H9 (cell line): ENCODE measurements around the gene TRAPPC8. TPM values are rescaled to one million over a fixed set of nuclear protein-coding genes. Genes with fewer than 3 reads are reported as not detected.

ENCODE experiments used
- DNase-seq: peaks from one replicate; pipeline ENCODE4 v3.0.0-alpha.2; 2017
- H2AFZ ChIP-seq: one replicate; pipeline ENCODE4 v1.6.1; 2013; ENCODE audit warnings: mild to moderate bottlenecking, low read length, control low read depth, moderate library complexity
- H2AK5ac ChIP-seq: 2 replicates; pipeline ENCODE4 v1.6.1; 2013; ENCODE audit warnings: low read length, control low read depth, mixed read lengths; ENCODE audit not compliant: insufficient read length
- H2BK120ac ChIP-seq: one replicate; pipeline ENCODE4 v1.6.1; 2013; ENCODE audit warnings: low read depth, mild to moderate bottlenecking, low read length, control low read depth, inconsistent platforms; ENCODE audit not compliant: poor library complexity, severe bottlenecking
- H2BK12ac ChIP-seq: 2 replicates; pipeline ENCODE4 v1.6.1; 2013; ENCODE audit warnings: low read length, control low read depth, mixed read lengths, low read depth; ENCODE audit not compliant: insufficient read length
- H2BK15ac ChIP-seq: 2 replicates; pipeline ENCODE4 v1.6.1; 2013; ENCODE audit warnings: low read depth, low read length, control low read depth
- H2BK20ac ChIP-seq: one replicate; pipeline ENCODE4 v1.6.1; 2013; ENCODE audit warnings: low read depth, mild to moderate bottlenecking, low read length, control low read depth, inconsistent platforms; ENCODE audit not compliant: poor library complexity, severe bottlenecking
- H2BK5ac ChIP-seq: 2 replicates; pipeline ENCODE4 v1.6.1; 2013; ENCODE audit warnings: low read length, control low read depth, mixed read lengths; ENCODE audit not compliant: insufficient read length
- H3K14ac ChIP-seq: 2 replicates; pipeline ENCODE4 v1.6.1; 2013; ENCODE audit warnings: low read length, control low read depth; ENCODE audit not compliant: insufficient read depth
- H3K18ac ChIP-seq: 2 replicates; pipeline ENCODE4 v1.6.1; 2013; ENCODE audit warnings: low read depth, mild to moderate bottlenecking, mixed read lengths, low read length, control low read depth; ENCODE audit not compliant: insufficient read length
- H3K23ac ChIP-seq: 2 replicates; pipeline ENCODE4 v1.6.1; 2013; ENCODE audit warnings: low read length, control low read depth, mixed read lengths, low read depth; ENCODE audit not compliant: insufficient read length
- H3K23me2 ChIP-seq: 2 replicates; pipeline ENCODE4 v1.6.1; 2013; ENCODE audit warnings: low read depth, mild to moderate bottlenecking, mixed read lengths, low read length, control low read depth; ENCODE audit not compliant: insufficient read length, poor library complexity, severe bottlenecking
- H3K27ac ChIP-seq: 2 replicates; pipeline ENCODE4 v1.5.1; 2013; ENCODE audit warnings: low read length, control low read depth, mixed read lengths, low read depth; ENCODE audit not compliant: insufficient read length
- H3K27me3 ChIP-seq: 2 replicates; pipeline ENCODE4 v1.6.1; 2013; ENCODE audit warnings: low read length, control low read depth, inconsistent platforms; ENCODE audit not compliant: insufficient read depth
- H3K4ac ChIP-seq: 2 replicates; pipeline ENCODE4 v1.6.1; 2013; ENCODE audit warnings: low read depth, mild to moderate bottlenecking, control low read depth, inconsistent platforms, low read length, moderate library complexity
- H3K4me1 ChIP-seq: 2 replicates; pipeline ENCODE4 v1.6.1; 2013; ENCODE audit warnings: low read length, control low read depth, inconsistent platforms; ENCODE audit not compliant: insufficient read depth
- H3K4me2 ChIP-seq: 2 replicates; pipeline ENCODE4 v1.6.1; 2013; ENCODE audit warnings: low read length, control low read depth, mixed read lengths; ENCODE audit not compliant: insufficient read length, insufficient read depth
- H3K56ac ChIP-seq: 2 replicates; pipeline ENCODE4 v1.6.1; 2013; ENCODE audit warnings: low read depth, mild to moderate bottlenecking, mixed read lengths, low read length, control low read depth; ENCODE audit not compliant: insufficient read length
- H3K79me1 ChIP-seq: 2 replicates; pipeline ENCODE4 v1.6.1; 2013; ENCODE audit warnings: low read depth, mild to moderate bottlenecking, moderate library complexity, low read length, control low read depth, inconsistent platforms; ENCODE audit not compliant: insufficient read depth, poor library complexity, severe bottlenecking
- H3K79me2 ChIP-seq: 2 replicates; pipeline ENCODE4 v1.6.1; 2013; ENCODE audit warnings: low read length, control low read depth, inconsistent platforms; ENCODE audit not compliant: insufficient read depth
- H3K9ac ChIP-seq: 2 replicates; pipeline ENCODE4 v1.6.1; 2013; ENCODE audit warnings: low read length, control low read depth, mixed read lengths; ENCODE audit not compliant: insufficient read length; ENCODE audit errors: extremely low read depth
- H3K9me3 ChIP-seq: one replicate; pipeline ENCODE4 v1.6.1; 2013; ENCODE audit warnings: low read depth, low read length, inconsistent platforms; ENCODE audit not compliant: control insufficient read depth
- H3T11ph ChIP-seq: one replicate; pipeline ENCODE4 v1.6.1; 2013; ENCODE audit warnings: mild to moderate bottlenecking, low read length, control low read depth, inconsistent platforms
- H4K20me1 ChIP-seq: one replicate; pipeline ENCODE4 v1.6.1; 2013; ENCODE audit not compliant: control insufficient read depth, insufficient read length, insufficient read depth
- H4K5ac ChIP-seq: 2 replicates; pipeline ENCODE4 v1.6.1; 2013; ENCODE audit warnings: low read depth, mild to moderate bottlenecking, mixed read lengths, low read length, control low read depth; ENCODE audit not compliant: insufficient read length
- H4K8ac ChIP-seq: replicated peaks from 2 replicates; pipeline ENCODE4 v1.6.1; 2013; ENCODE audit warnings: low read length, control low read depth, mixed read lengths, low read depth; ENCODE audit not compliant: insufficient read length
- H4K91ac ChIP-seq: 2 replicates; pipeline ENCODE4 v1.6.1; 2013; ENCODE audit warnings: low read depth, mild to moderate bottlenecking, moderate library complexity, mixed read lengths, low read length, control low read depth; ENCODE audit not compliant: insufficient read length
- H3K27ac Mint-ChIP-seq, 3 experiments: 2 replicates in 2 of 3; 3 replicates in 1 of 3; pipeline ENCODE4 v1.8.0; 2020 to 2021; ENCODE audit warnings: mixed read lengths in 3 of 3, mild to moderate bottlenecking in 1 of 3, moderate library complexity in 1 of 3
- H3K27me3 Mint-ChIP-seq: 2 replicates; pipeline ENCODE4 v1.8.0; 2021; ENCODE audit warnings: low read depth, mild to moderate bottlenecking, moderate library complexity, mixed read lengths
- H3K36me3 Mint-ChIP-seq, 3 experiments: 2 replicates in 2 of 3; 3 replicates in 1 of 3; pipeline ENCODE4 v1.8.0; 2020 to 2021; ENCODE audit warnings: low read depth in 3 of 3, mixed read lengths in 3 of 3; ENCODE audit not compliant: insufficient read depth in 1 of 3
- H3K4me1 Mint-ChIP-seq, 2 experiments: 2 replicates each; pipeline ENCODE4 v1.8.0; 2020; ENCODE audit warnings: mixed read lengths in 2 of 2
- H3K4me3 Mint-ChIP-seq, 2 experiments: 2 replicates in 1 of 2; 3 replicates in 1 of 2; pipeline ENCODE4 v1.8.0; 2020 to 2021; ENCODE audit warnings: mild to moderate bottlenecking in 2 of 2, mixed read lengths in 2 of 2, moderate library complexity in 1 of 2
- H3K9me3 Mint-ChIP-seq, 2 experiments: 2 replicates in 1 of 2; 3 replicates in 1 of 2; pipeline ENCODE4 v1.8.0; 2020; ENCODE audit warnings: mild to moderate bottlenecking in 2 of 2, mixed read lengths in 2 of 2, moderate library complexity in 1 of 2
- whole genome bisulfite sequencing: extraction: QIAGEN DNeasy Blood & Tissue Kit; methylation state at CpG from one replicate; pipeline ENCODE4 v1.1.7; 2013; ENCODE audit warnings: missing lambda C conversion rate, low lambda C conversion rate, mixed read lengths; ENCODE audit not compliant: insufficient read length; ENCODE audit errors: extremely low coverage; 5-methylcytosine and 5-hydroxymethylcytosine counted together
- total RNA-seq: library from RNA; stranded (reverse); gene quantifications from 2 replicates; pipeline ENCODE4 v1.2.1, GENCODE V29; 2021
- TF ChIP-seq, protein P1 (sequence below): fragments of 200-600 bp; sonication (generic); conservative IDR thresholded peaks from 3 replicates; pipeline ENCODE4 v1.8.0; 2021; ENCODE audit warnings: antibody characterized with exemption, mild to moderate bottlenecking

The TRAPPC8 gene
- total RNA-seq, 1 experiment from 2014 or later, result 40.4 TPM

DNA sequence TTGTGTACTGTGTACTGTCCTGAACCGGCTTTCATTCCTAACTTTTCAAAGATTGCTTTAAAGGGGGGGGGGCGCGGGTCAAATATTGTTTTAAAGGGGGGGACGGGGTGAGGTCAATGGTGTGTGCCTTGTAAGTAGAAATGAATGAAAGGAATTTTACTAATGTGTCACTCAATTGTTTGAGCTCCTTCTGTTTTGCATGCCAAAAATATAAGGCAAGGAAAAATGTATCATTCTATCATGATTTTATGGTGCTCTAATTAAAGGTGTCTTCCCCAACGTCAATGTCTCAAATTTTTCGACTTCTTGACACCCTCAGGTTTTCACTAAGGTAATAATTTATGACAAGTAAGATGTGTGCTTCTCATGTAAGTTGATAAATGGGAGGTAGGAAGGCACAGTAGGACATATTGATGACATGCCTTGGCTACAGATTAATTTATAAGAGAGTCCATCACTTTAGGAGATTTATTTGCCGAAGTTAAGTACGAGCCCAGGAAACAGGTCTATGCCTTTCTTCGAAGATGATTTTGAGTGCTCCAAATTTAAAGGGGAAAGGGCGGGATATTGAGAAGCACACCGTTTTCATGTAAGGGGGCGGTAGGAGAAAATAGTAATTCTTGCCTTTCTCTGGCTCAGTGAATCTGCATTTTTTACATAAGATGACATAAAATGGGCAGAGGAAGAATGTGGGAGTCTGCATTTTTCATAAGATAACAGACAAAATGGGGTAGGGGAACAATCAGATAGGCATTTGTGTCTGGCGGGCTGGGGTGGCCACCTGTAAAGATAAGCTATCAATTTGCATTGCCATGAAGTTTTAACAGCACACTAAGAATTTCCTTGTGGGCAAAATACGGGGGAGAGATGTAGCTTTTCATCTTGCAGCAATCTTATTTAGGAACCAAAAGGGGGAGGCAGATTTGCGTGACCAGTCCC is 1.2 kb upstream of the TRAPPC8 start:
- Histone ChIP-seq H3K4me1 (no peaks in the 10 kb centered on the region; the same call in 1 of the 2 replicates), H3K9ac (peak overlapping the region; percentile 68)

More for the DNA sequence above, 1.2 kb upstream of the TRAPPC8 start:
- peak overlapping the region; percentile 99 to 100 for H3K4me3 Mint-ChIP-seq
- no peak overlapping the region for H3K14ac ChIP-seq
- peaks cover 13% of the 10 kb centered on the region for H3K23me2 ChIP-seq
- H4K8ac ChIP-seq, result no peak overlapping the region
- no peak overlapping the region for H3K4ac ChIP-seq
- peaks cover 20% of the 10 kb centered on the region; the same call in 1 of the 2 replicates for H3K79me2 ChIP-seq
- TF ChIP-seq, protein P1, sequence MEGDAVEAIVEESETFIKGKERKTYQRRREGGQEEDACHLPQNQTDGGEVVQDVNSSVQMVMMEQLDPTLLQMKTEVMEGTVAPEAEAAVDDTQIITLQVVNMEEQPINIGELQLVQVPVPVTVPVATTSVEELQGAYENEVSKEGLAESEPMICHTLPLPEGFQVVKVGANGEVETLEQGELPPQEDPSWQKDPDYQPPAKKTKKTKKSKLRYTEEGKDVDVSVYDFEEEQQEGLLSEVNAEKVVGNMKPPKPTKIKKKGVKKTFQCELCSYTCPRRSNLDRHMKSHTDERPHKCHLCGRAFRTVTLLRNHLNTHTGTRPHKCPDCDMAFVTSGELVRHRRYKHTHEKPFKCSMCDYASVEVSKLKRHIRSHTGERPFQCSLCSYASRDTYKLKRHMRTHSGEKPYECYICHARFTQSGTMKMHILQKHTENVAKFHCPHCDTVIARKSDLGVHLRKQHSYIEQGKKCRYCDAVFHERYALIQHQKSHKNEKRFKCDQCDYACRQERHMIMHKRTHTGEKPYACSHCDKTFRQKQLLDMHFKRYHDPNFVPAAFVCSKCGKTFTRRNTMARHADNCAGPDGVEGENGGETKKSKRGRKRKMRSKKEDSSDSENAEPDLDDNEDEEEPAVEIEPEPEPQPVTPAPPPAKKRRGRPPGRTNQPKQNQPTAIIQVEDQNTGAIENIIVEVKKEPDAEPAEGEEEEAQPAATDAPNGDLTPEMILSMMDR, result no peak
- H3K27me3 Mint-ChIP-seq, result no peaks in the 10 kb centered on the region
- peaks cover 12 to 16% of the 10 kb centered on the region in 2 experiments for H3K9me3 Mint-ChIP-seq
- no peak overlapping the region for H2BK5ac ChIP-seq
- peaks cover 2 to 18% (median 7%) of the 10 kb centered on the region in 3 experiments for H3K36me3 Mint-ChIP-seq
- no peak overlapping the region for H2AFZ ChIP-seq
- no peak overlapping the region for H3K18ac ChIP-seq
- H4K5ac ChIP-seq, result no peak overlapping the region
- H4K91ac ChIP-seq, result no peak overlapping the region
- peak overlapping the region; percentile 86 to 96 (median 95); a peak in 6 of 7 replicates for H3K27ac Mint-ChIP-seq
- H3K27me3 ChIP-seq, result no peaks in the 10 kb centered on the region
- H4K20me1 ChIP-seq, result no peaks in the 10 kb centered on the region
- no peak overlapping the region for H3K27ac ChIP-seq
- H2BK12ac ChIP-seq, result no peak overlapping the region
- H3K79me1 ChIP-seq, result no peaks in the 10 kb centered on the region
- no peaks in the 10 kb centered on the region for H3K9me3 ChIP-seq
- DNase-seq, result no peak
- H2BK120ac ChIP-seq, result no peak overlapping the region
- peaks cover 34 to 40% of the 10 kb centered on the region in 2 experiments for H3K4me1 Mint-ChIP-seq
- WGBS, result no CpG with 5 or more reads among the region's 15 CpGs
- no peak overlapping the region for H2BK15ac ChIP-seq
- no peak overlapping the region for H3K23ac ChIP-seq
- no peak overlapping the region for H2BK20ac ChIP-seq
- peak overlapping the region; percentile 92 for H3K4me2 ChIP-seq
- no peak overlapping the region for H3K56ac ChIP-seq
- H3T11ph ChIP-seq, result no peak overlapping the region
- no peak overlapping the region for H2AK5ac ChIP-seq
